Stimulated activated CD8-positive, alpha-beta memory T cell treated with anti-CD3 and anti-CD28 coated beads, Interleukin-12 subunit alpha, Interleukin-12 subunit beta, amount 100 ng/mL, for 24 hours (primary cell): Measurements from ENCODE around the gene GON4L.
"Not testable (repeated sequence)": the region's sequence is repeated elsewhere in the genome, so short reads cannot be mapped to it uniquely, and the experiment has no call there.

Experiments used
- DNase-seq: peaks from one replicate; pipeline ENCODE4 v3.0.0-alpha.2; 2020; ENCODE audit errors: extremely low read depth

GON4L gene

GRCh38 chr1:155813672-155814071 is 43.3 kb downstream of the GON4L start:
- no peak for DNase-seq

DNA sequence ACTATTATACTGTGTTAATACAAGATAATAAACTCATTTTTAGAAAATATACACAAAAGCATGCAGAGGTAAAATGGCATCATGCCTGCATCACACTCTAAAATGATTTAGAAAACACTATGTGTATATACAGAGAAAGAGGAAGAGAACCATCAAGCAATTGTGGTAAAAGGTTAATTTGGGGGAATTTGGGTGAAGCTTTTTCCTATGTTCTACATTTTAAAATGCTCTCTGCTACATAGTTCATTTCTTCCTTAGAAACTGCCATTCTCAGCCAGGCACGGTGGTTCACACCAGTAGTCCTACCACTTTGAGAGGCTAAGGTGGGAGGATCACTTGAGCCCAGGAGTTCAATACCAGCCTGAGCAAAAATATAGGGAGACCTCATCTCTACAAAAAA is 44.1 kb downstream of the GON4L start:
- DNase-seq: no peak

- no peak for DNase-seq
Measured at GRCh38 chr1:155809088-155809487, 47.9 kb downstream of the GON4L start.

DNA sequence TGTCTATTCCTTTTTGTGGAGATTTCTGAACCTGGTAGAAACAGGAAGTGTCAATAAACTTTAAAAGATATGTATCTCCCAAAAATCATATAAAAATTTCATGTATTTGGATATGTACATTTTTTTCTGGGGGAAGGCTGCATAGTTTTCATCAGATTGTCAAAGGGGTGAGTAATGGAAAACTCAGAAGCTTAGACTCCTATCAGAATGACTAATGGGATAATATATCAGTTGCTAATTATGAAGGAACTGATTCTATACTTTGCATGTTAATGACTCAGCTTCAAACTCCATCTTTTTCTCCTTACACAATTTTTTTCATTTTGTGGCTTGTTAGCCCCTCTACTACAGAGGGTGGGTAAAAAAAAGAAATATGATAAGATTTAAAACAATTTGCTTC is 55.9 kb downstream of the GON4L start:
- no peak for DNase-seq

DNA sequence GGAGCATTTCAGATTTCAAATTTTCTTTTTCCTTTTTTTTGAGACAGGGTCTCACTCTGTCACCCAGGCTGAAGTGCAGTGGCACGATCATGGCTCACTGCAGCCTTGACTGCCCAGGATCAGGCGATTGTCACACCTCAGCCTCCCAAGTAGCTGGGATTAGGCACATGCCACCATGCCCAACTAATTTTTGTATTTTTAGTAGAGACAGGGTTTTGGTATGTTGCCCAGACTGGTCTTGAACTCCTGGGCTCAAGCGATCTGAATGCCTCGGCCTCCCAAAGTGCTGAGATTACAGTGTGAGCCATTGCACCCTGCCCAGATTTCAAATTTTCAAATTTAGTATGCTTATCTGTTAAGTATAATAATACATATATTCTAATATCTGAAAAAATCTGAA is 61.4 kb downstream of the GON4L start:
- DNase-seq: not testable (repeated sequence)

GRCh38 chr1:155794605-155795245 is 62.3 kb downstream of the GON4L start:
- no peak for DNase-seq

GRCh38 chr1:155793213-155793612 is 63.8 kb downstream of the GON4L start:
- DNase-seq: no peak

DNA sequence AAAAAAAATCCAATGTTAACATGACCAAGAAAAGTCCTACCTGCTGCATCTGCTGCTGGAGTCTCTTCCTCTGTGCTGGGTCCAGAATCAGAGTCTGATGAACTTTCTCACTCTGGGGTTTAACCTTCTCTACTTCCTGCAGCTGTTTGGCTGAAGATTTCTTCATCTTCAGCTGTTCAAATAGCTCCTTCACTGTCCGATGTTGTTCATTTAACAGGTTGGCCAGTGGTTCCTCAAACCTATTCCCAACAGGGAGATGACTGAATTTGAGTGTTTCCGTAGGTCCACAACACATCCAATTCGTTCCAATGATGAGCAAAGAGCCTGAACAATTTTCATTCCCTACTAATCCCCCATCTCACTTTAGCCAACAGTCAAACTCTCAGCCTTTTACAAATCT is 79.4 kb downstream of the GON4L start:
- DNase-seq: no peak

- DNase-seq: no peak
Measured at GRCh38 chr1:155776414-155776813, 80.6 kb downstream of the GON4L start.

- no peak for DNase-seq
Measured at GRCh38 chr1:155773221-155773620, 83.8 kb downstream of the GON4L start.

DNA sequence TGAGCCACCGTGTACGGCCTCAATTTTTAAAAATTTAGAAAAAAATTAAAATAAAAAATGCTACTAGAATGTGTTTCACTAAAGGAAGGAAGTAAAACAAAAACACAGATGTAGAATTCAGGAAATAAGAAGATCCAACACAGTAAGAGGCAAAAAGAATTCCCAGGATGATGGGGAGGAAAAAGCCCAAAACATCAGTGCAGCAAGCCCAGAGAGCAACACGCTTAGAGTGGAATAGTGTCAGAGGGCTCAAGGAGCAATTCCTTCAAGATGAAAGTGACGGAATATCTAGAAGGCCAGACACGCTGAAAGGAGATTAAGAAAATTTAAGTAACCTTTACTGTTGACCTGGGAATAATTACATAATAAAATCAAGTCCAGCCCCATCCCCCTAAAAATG is 87.8 kb downstream of the GON4L start:
- DNase-seq: no peak

GRCh38 chr1:155767399-155767989 is 89.5 kb downstream of the GON4L start:
- DNase-seq: not testable (repeated sequence)

DNA sequence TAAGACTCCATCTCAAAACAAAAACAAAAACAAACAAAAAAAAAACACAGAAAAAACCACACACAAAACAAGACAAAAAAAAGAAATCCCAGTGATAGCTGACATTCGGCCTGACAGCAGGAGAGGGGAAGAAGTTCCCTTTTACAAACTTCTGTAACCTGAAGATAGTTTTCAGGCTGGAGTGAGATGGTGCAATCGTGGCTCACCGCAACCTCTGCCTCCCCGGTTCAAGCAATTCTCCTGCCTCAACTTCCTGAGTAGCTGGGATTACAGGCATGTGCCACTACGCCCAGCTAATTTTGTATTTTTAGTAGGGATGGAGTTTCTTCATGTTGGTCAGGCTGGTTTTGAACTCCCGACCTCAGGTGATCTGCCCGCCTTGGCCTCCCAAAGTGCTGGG is 93.0 kb downstream of the GON4L start:
- not testable (repeated sequence) for DNase-seq

GRCh38 chr1:155763090-155763815 is 93.8 kb downstream of the GON4L start:
- DNase-seq: not testable (repeated sequence)

DNA sequence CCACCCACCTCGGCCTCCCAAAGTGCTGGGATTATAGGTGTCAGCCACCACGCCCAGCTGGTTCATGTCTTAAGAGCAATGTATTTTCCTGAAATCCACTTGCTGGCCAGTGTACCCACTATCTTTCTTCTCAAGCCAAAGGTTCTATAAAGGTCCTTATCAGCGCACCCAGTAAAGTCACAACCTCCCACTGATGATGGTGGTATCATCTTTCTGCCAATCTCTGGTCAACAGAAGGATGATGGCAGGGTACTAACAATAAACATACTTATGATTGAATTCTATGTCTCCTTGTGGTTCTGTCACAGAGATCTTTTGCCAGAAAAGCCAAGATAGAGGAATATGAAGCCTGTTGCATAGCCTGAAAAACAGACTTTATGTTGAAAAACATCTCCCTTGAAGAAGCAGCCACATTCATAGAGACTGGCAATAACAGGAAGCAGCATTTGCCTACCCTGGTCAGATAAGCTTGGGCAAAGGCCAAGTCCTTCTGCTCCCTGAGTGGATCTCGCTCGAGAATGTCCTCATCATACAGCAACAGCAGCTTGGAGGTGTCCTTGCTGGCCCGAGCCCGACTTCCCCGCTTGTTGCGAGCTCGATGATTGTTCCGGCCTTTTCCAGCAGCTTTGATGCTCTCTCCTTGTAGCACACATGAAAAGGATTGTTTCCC is 95.1 kb downstream of the GON4L start:
- DNase-seq: no peak

GRCh38 chr1:155760751-155761475 is 96.1 kb downstream of the GON4L start:
- DNase-seq: no peak

DNA sequence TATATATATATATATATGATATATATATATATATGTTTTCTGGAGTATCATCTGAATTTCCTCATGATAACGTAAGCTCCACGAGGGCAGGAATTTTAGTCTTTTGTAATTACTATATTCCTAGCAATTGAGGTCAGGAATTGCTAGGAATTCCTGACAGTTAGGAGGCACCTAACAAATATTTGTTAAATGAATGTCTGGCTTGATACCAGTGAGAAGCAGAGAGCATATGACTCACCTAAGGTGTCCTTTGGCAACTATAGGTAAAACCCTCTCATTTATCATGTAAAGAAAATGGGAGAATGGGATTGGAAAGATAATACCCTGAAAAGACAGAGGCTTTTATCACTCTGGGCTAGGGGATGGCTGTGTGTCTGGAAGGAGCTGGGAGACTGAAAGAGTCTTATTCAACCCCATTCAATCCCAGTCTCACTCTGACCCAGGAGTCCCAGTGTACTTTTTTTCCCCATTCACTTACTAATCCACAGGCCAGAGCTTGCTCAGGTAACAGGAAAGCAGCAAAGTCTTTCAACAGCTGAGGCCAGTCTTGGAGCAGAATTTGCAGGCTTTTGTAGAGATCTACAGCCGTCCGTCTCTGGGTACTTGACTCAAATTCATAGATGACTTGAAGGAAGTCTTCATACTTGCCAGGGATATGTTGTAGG is 96.9 kb downstream of the GON4L start:
- no peak for DNase-seq

DNA sequence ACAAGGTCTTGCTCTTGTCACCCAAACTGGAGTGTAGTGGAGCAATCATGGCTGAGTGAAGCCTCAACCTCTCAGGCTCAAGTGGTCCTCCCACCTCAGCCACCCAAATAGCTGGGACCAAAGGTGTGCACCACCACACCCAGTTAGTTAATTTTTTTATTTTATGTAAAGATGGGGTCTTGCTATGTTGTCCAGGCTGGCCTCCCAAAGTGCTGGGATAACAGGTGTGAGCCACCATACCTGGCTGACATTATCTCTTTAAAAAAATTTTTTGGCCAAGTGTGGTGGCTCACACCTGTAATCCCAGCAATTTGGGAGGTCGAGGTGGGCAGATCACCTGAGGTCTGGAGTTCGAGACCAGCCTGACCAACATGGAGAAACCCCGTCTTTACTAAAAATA is 98.0 kb downstream of the GON4L start:
- DNase-seq: not testable (repeated sequence)

DNA sequence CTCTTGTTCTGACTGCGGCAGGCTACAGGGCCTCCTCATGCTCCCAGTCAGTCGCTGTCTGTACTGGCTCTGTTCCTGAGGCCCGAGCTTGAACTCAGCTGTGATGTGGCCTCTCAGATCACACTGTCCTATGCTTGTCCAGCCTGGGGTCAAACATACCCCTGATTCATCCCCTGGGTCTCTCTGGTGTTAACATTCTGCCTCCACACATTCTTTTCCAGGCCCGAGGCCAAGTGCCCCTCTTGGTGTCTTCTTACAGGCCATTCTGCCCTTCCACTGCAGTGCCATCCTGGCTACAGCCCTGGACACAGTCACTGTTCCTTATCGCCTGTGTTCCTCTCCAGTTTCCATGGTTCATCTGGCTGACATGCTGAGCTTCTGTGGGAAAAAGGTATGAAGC is 108.9 kb downstream of the GON4L start:
- not testable (repeated sequence) for DNase-seq

- DNase-seq: not testable (repeated sequence)
Measured at GRCh38 chr1:155747586-155747985, 109.4 kb downstream of the GON4L start.
